OCI-LY3 (cell line): ENCODE results near the gene HOXC6.

Source experiments
- H2AFZ ChIP-seq: fragments of 200-600, 300-600 bp; shearing (Covaris generic); 2 replicates; pipeline ENCODE4 v1.6.0; 2014; ENCODE audit warnings: antibody characterized with exemption, low read depth, low read length
- H3K27ac ChIP-seq: fragments of 200-600, 300-600 bp; sonication (generic); 2 replicates; pipeline ENCODE4 v1.5.1; 2014; ENCODE audit warnings: mild to moderate bottlenecking, low read length, moderate library complexity, mixed read lengths
- H3K27me3 ChIP-seq: fragments of 200-600, 300-600 bp; sonication (generic); 2 replicates; pipeline ENCODE4 v1.6.1; 2014; ENCODE audit warnings: low read depth, low read length, mixed read lengths
- H3K36me3 ChIP-seq: fragments of 200-600, 300-600 bp; sonication (generic); replicated peaks from 2 replicates; pipeline ENCODE3; 2014; ENCODE audit warnings: low read depth, low read length, mixed read lengths
- H3K4me1 ChIP-seq: fragments of 300-600, 200-600 bp; sonication (generic); 2 replicates; pipeline ENCODE4 v1.6.1; 2014; ENCODE audit warnings: low read length, mixed read lengths
- H3K4me2 ChIP-seq: fragments of 200-600, 300-600 bp; sonication (generic); 2 replicates; pipeline ENCODE4 v1.6.1; 2014; ENCODE audit warnings: low read length, mixed read lengths
- H3K4me3 ChIP-seq: fragments of 300-600, 200-600 bp; sonication (generic); 2 replicates; pipeline ENCODE4 v1.5.1; 2014; ENCODE audit warnings: antibody characterized with exemption, mild to moderate bottlenecking, low read length, moderate library complexity
- H3K79me2 ChIP-seq: fragments of 300-600, 200-600 bp; shearing (Covaris generic); 2 replicates; pipeline ENCODE4 v1.6.1; 2014; ENCODE audit warnings: mild to moderate bottlenecking, low read length, mixed read lengths
- H3K9ac ChIP-seq: fragments of 300-600, 200-600 bp; shearing (Covaris generic); 2 replicates; pipeline ENCODE4 v1.6.0; 2014; ENCODE audit warnings: mild to moderate bottlenecking, low read length, moderate library complexity
- H3K9me3 ChIP-seq: fragments of 200-600, 300-600 bp; shearing (Covaris generic); 2 replicates; pipeline ENCODE4 v1.6.1; 2014; ENCODE audit warnings: low read length, mixed read lengths; ENCODE audit not compliant: insufficient read depth
- H4K20me1 ChIP-seq: fragments of 200-600, 300-600 bp; sonication (generic); 2 replicates; pipeline ENCODE4 v1.6.1; 2016; ENCODE audit warnings: low read length, mixed read lengths; ENCODE audit not compliant: insufficient read depth
- EZH2phosphoT487 ChIP-seq: fragments of 200-600 bp; shearing (Covaris generic); IDR thresholded peaks from 2 replicates; pipeline ENCODE4 v1.6.1; 2018; ENCODE audit warnings: antibody characterized with exemption, mixed run types, low read depth
- TF ChIP-seq, protein P1 (sequence below): fragments of 200-600, 300-600 bp; sonication (generic); IDR thresholded peaks from 2 replicates; pipeline ENCODE4 v1.5.1; 2014; ENCODE audit warnings: antibody characterized with exemption, low read length, low read depth

The HOXC6 gene

DNA sequence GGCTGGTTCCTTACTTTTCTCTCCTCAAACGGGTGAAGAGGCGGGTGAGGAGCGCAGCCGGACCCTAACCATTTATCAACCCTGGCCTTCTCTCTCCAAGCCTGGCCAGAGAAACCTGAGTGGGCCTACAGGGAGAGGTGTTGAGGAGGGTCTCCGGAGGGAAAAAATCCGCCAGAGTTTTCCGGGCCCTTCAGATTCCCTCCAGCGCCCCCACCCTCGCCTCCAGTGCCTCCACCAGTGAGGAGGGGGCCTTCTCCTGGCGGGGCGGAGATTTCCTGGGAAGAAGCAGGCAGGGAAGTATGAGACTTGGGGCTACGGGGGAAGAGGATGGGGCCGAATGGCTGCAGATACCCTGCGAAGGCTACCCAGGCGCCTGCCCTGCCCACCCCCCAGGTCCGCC is 3.2 kb downstream of the HOXC6 start:
- Histone ChIP-seq H4K20me1 (no peaks in the 10 kb centered on the region), H3K4me2 (no peak overlapping the region), H3K4me1 (peaks cover 15% of the 10 kb centered on the region), H3K9ac (no peak overlapping the region), H3K36me3 (no peaks in the 10 kb centered on the region), H3K27ac (no peak overlapping the region), H3K79me2 (no peaks in the 10 kb centered on the region), H3K9me3 (no peaks in the 10 kb centered on the region), H3K4me3 (no peak overlapping the region), H3K27me3 (no peaks in the 10 kb centered on the region), H2AFZ (no peak overlapping the region)
- no peak for TF ChIP-seq EZH2phosphoT487
- TF ChIP-seq, protein P1, sequence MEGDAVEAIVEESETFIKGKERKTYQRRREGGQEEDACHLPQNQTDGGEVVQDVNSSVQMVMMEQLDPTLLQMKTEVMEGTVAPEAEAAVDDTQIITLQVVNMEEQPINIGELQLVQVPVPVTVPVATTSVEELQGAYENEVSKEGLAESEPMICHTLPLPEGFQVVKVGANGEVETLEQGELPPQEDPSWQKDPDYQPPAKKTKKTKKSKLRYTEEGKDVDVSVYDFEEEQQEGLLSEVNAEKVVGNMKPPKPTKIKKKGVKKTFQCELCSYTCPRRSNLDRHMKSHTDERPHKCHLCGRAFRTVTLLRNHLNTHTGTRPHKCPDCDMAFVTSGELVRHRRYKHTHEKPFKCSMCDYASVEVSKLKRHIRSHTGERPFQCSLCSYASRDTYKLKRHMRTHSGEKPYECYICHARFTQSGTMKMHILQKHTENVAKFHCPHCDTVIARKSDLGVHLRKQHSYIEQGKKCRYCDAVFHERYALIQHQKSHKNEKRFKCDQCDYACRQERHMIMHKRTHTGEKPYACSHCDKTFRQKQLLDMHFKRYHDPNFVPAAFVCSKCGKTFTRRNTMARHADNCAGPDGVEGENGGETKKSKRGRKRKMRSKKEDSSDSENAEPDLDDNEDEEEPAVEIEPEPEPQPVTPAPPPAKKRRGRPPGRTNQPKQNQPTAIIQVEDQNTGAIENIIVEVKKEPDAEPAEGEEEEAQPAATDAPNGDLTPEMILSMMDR: no peak

DNA sequence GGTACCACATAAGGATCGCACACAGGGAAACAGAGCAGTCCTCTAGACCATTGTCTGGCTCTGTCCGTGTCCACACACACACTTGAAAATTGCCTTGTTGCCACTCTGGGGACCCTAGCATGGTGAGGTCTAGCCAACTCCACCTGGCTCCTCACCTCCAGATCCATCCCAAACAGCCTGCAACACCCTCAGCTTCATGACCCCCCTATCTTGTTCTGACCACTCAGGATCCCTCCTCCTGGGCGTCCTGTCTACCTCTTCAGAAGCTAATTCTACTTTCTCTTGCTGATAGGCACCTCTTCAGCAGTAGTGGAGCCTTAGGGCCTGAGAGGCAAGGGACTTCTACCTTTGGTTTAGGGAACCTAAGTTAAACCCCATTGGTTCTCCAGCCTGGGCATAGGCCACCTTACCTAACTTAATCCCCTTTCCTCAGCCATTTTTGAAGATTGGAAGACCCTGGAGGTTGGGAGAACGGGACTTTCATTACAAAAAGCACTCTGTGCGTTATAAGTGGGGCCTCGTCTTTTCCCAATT is 3.9 kb downstream of the HOXC6 start:
- H3K4me3 ChIP-seq: no peak overlapping the region
- TF ChIP-seq, protein P1: no peak
- TF ChIP-seq EZH2phosphoT487: no peak
- peak overlapping the region; percentile 64; the same call in 1 of the 2 replicates for H3K4me2 ChIP-seq
- no peak overlapping the region for H3K27ac ChIP-seq
- H3K27me3 ChIP-seq: no peaks in the 10 kb centered on the region
- H3K9me3 ChIP-seq: no peaks in the 10 kb centered on the region
- no peak overlapping the region for H3K9ac ChIP-seq
- no peaks in the 10 kb centered on the region for H3K36me3 ChIP-seq
- no peaks in the 10 kb centered on the region for H4K20me1 ChIP-seq
- no peak overlapping the region for H2AFZ ChIP-seq
- H3K79me2 ChIP-seq: no peaks in the 10 kb centered on the region
- peaks cover 11% of the 10 kb centered on the region for H3K4me1 ChIP-seq

DNA sequence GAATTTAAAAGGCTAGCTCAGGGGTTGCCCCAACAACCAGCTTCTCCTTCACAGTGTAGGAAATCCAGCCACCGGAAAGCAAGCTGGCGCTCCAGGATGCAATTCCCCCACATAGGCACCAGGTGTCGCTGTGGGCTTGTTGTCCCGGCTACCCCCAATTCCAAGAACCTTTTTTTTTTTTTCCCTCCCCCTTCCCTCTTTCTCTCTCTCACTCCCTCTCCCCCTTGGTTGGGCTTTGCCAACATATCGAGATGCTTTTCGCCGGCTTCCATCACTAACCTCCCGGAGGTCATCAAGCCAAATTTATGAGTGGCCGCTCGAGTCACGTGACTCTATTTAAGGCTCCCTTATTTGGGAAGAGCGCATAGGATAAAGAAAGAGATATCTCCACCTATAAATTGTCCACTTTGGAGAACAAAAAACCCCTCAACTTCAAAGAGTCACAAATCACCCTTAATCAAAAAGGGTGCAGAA is 4.4 kb downstream of the HOXC6 start, which contains the start of gene HOXC5:
Gene HOXC5 (plus strand): TSS at position 424 of the 474 bp plus-strand sequence. CDS start 73 bp downstream, outside the sequence.
- H3K9ac ChIP-seq: no peak within 1 kb of the TSS
- peak within 1 kb of the TSS; percentile 64 for H3K4me2 ChIP-seq
- no peaks in the 10 kb centered on the region for H3K27me3 ChIP-seq
- H3K4me3 ChIP-seq: peak within 1 kb of the TSS; percentile 63
- H3K36me3 ChIP-seq: no peaks in the 10 kb centered on the region
- no peak within 1 kb of the TSS for H2AFZ ChIP-seq
- no peaks in the 10 kb centered on the region for H3K79me2 ChIP-seq
- H3K9me3 ChIP-seq: no peaks in the 10 kb centered on the region
- H4K20me1 ChIP-seq: no peaks in the 10 kb centered on the region
- TF ChIP-seq, protein P1: peak; percentile 95
- no peak for TF ChIP-seq EZH2phosphoT487
- H3K4me1 ChIP-seq: peaks cover 6% of the 10 kb centered on the region
- H3K27ac ChIP-seq: no peak within 1 kb of the TSS

DNA sequence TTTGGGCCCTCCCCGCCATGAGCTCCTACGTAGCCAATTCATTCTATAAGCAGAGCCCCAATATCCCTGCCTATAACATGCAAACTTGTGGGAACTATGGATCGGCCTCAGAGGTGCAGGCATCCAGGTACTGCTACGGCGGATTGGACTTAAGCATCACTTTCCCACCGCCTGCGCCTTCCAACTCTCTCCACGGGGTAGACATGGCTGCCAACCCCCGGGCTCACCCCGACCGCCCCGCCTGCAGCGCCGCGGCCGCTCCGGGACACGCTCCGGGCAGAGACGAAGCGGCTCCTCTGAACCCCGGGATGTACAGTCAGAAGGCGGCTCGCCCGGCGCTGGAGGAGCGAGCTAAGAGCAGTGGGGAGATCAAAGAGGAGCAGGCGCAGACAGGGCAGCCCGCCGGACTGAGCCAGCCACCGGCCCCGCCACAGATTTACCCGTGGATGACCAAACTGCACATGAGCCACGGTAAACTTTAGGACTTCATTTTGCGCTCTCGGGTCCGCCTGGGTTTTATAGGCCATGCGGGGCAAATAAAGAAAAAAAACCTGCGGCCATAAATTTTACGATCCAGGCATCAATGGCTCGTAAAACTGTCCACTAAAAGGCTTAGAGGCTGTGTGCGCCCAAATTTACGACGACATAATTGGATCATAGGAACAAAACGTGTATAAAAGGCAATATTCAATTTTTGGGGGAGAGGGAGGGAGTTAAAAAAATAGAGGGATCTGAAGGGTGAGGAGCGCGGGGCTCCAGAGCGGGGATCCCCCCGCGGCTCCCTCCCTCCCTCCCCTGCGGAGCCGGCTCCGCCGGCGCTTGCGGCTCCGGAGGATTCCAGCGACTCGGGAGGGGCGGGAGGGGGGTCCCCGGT is 5.1 kb downstream of the HOXC6 start:
- H3K4me2 ChIP-seq: peak overlapping the region; percentile 64; the same call in 1 of the 2 replicates
- no peak overlapping the region for H3K9ac ChIP-seq
- H3K9me3 ChIP-seq: no peaks in the 10 kb centered on the region
- TF ChIP-seq, protein P1: no peak
- no peak for TF ChIP-seq EZH2phosphoT487
- H3K36me3 ChIP-seq: no peaks in the 10 kb centered on the region
- no peak overlapping the region for H2AFZ ChIP-seq
- H3K27ac ChIP-seq: no peak overlapping the region
- no peaks in the 10 kb centered on the region for H3K79me2 ChIP-seq
- peak overlapping the region; percentile 63; the same call in 1 of the 2 replicates for H3K4me3 ChIP-seq
- H3K27me3 ChIP-seq: no peaks in the 10 kb centered on the region
- no peaks in the 10 kb centered on the region for H4K20me1 ChIP-seq
- 0 out of 2 replicates have a peak, but pooled peaks cover 3% of the 10 kb centered on the region for H3K4me1 ChIP-seq
